Measurements from ENCODE around the gene DCTN2.

The DCTN2 gene

GRCh38 chr12:57560516-57560915, 13.5 kb upstream of the DCTN2 start:
- TF ChIP-seq CTCF (IDR thresholded peaks at IDR 0.05; ENCODE audit: poor library complexity, severe bottlenecking) = no peak
- DNase-seq (ENCODE audit: low spot score) (no peak), ATAC-seq (ENCODE audit: low read depth) (no peak)
- H3K27ac ChIP-seq (ENCODE audit: poor library complexity, severe bottlenecking) = no peak overlapping the region
- H3K27me3 ChIP-seq (ENCODE audit: insufficient read depth, poor library complexity, severe bottlenecking) = no peaks in the 10 kb centered on the region
- no peaks in the 10 kb centered on the region for H3K4me1 ChIP-seq (ENCODE audit: insufficient read depth, poor library complexity, severe bottlenecking)
- H3K36me3 ChIP-seq (ENCODE audit: low read depth) = no peaks in the 10 kb centered on the region
- no peaks in the 10 kb centered on the region for H3K9me3 ChIP-seq (ENCODE audit: severe bottlenecking)
- H3K4me3 ChIP-seq (ENCODE audit: severe bottlenecking) = no peak overlapping the region

- no peak overlapping the region for H3K27ac ChIP-seq (ENCODE audit: poor library complexity, severe bottlenecking)
- TF ChIP-seq CTCF (IDR thresholded peaks at IDR 0.05; ENCODE audit: poor library complexity, severe bottlenecking) = no peak
- ATAC-seq (ENCODE audit: low read depth) (no peak), DNase-seq (ENCODE audit: low spot score) (no peak)
- no peaks in the 10 kb centered on the region for H3K4me1 ChIP-seq (ENCODE audit: insufficient read depth, poor library complexity, severe bottlenecking)
- no peak overlapping the region for H3K4me3 ChIP-seq (ENCODE audit: severe bottlenecking)
- no peaks in the 10 kb centered on the region for H3K9me3 ChIP-seq (ENCODE audit: severe bottlenecking)
- H3K36me3 ChIP-seq (ENCODE audit: low read depth) = no peaks in the 10 kb centered on the region
- H3K27me3 ChIP-seq (ENCODE audit: insufficient read depth, poor library complexity, severe bottlenecking) = no peaks in the 10 kb centered on the region
Observed at GRCh38 chr12:57558864-57559263, 11.9 kb upstream of the DCTN2 start.

GRCh38 chr12:57554897-57555296, 7.9 kb upstream of the DCTN2 start:
- H3K27me3 ChIP-seq (ENCODE audit: insufficient read depth, poor library complexity, severe bottlenecking) = no peaks in the 10 kb centered on the region
- ATAC-seq (ENCODE audit: low read depth) (no peak), DNase-seq (ENCODE audit: low spot score) (no peak)
- H3K36me3 ChIP-seq (ENCODE audit: low read depth) = no peaks in the 10 kb centered on the region
- H3K4me1 ChIP-seq (ENCODE audit: insufficient read depth, poor library complexity, severe bottlenecking) = no peaks in the 10 kb centered on the region
- H3K9me3 ChIP-seq (ENCODE audit: severe bottlenecking) = no peaks in the 10 kb centered on the region
- no peak overlapping the region for H3K4me3 ChIP-seq (ENCODE audit: severe bottlenecking)
- no peak for TF ChIP-seq CTCF (IDR thresholded peaks at IDR 0.05; ENCODE audit: poor library complexity, severe bottlenecking)
- H3K27ac ChIP-seq (ENCODE audit: poor library complexity, severe bottlenecking) = no peak overlapping the region

- H3K4me3 ChIP-seq (ENCODE audit: severe bottlenecking) = no peak overlapping the region
- no peaks in the 10 kb centered on the region for H3K4me1 ChIP-seq (ENCODE audit: insufficient read depth, poor library complexity, severe bottlenecking)
- no peak overlapping the region for H3K27ac ChIP-seq (ENCODE audit: poor library complexity, severe bottlenecking)
- no peak for TF ChIP-seq CTCF (IDR thresholded peaks at IDR 0.05; ENCODE audit: poor library complexity, severe bottlenecking)
- no peak for DNase-seq (ENCODE audit: low spot score)
- ATAC-seq (ENCODE audit: low read depth) = no peak
- no peaks in the 10 kb centered on the region for H3K9me3 ChIP-seq (ENCODE audit: severe bottlenecking)
- H3K27me3 ChIP-seq (ENCODE audit: insufficient read depth, poor library complexity, severe bottlenecking) = no peaks in the 10 kb centered on the region
- H3K36me3 ChIP-seq (ENCODE audit: low read depth) = no peaks in the 10 kb centered on the region
Observed at GRCh38 chr12:57554453-57554852, 7.5 kb upstream of the DCTN2 start.

GRCh38 chr12:57553343-57554202, 6.6 kb upstream of the DCTN2 start:
- no peak overlapping the region for H3K27ac ChIP-seq (ENCODE audit: poor library complexity, severe bottlenecking)
- no peak for DNase-seq (ENCODE audit: low spot score)
- H3K9me3 ChIP-seq (ENCODE audit: severe bottlenecking) = no peaks in the 10 kb centered on the region
- TF ChIP-seq CTCF (IDR thresholded peaks at IDR 0.05; ENCODE audit: poor library complexity, severe bottlenecking) = no peak
- no peaks in the 10 kb centered on the region for H3K27me3 ChIP-seq (ENCODE audit: insufficient read depth, poor library complexity, severe bottlenecking)
- no peaks in the 10 kb centered on the region for H3K36me3 ChIP-seq (ENCODE audit: low read depth)
- ATAC-seq (ENCODE audit: low read depth) = no peak
- no peak overlapping the region for H3K4me3 ChIP-seq (ENCODE audit: severe bottlenecking)
- no peaks in the 10 kb centered on the region for H3K4me1 ChIP-seq (ENCODE audit: insufficient read depth, poor library complexity, severe bottlenecking)
